Activated CD8-positive, alpha-beta T cell treated with anti-CD3 and anti-CD28 coated beads for 36 hours (primary cell): Measurements from ENCODE around the gene NOL6. TPM values are rescaled to one million over a fixed set of nuclear protein-coding genes. Genes with fewer than 3 reads are reported as not detected.
"Not testable (repeated sequence)": the region's sequence is repeated elsewhere in the genome, so short reads cannot be mapped to it uniquely, and the experiment has no call there.

ENCODE experiments used
- ATAC-seq: fragments of 200-7000 bp; cut with Tn5 transposase; one replicate; pipeline ENCODE4 v1.10.0; 2021; ENCODE audit warnings: mild to moderate bottlenecking, moderate library complexity
- CTCF ChIA-PET: fragments of 350-600 bp; sonication (Branson Sonifier 250); formaldehyde crosslinking; loops from one replicate; lab custom pipeline; 2021; ENCODE audit warnings: antibody characterized with exemption; lab: Charles Lee
- POLR2A ChIA-PET: fragments of 350-600 bp; sonication (Branson Sonifier 250); formaldehyde crosslinking; loops from one replicate; lab custom pipeline; 2021; ENCODE audit warnings: antibody characterized with exemption; lab: Charles Lee
- DNase-seq: peaks from one replicate; pipeline ENCODE4 v3.0.0-alpha.2; 2020
- H3K27ac Mint-ChIP-seq: one replicate; pipeline ENCODE4 v1.8.0; 2021; ENCODE audit warnings: mild to moderate bottlenecking, mixed read lengths
- H3K27me3 Mint-ChIP-seq: one replicate; pipeline ENCODE4 v1.8.0; 2021; ENCODE audit warnings: mixed read lengths
- H3K36me3 Mint-ChIP-seq: one replicate; pipeline ENCODE4 v1.8.0; 2021; ENCODE audit warnings: low read depth, mixed read lengths
- H3K4me1 Mint-ChIP-seq: one replicate; pipeline ENCODE4 v1.8.0; 2021; ENCODE audit warnings: low read depth, mixed read lengths
- H3K4me3 Mint-ChIP-seq: one replicate; pipeline ENCODE4 v1.8.0; 2021; ENCODE audit warnings: mild to moderate bottlenecking, moderate library complexity, mixed read lengths
- H3K9me3 Mint-ChIP-seq: one replicate; pipeline ENCODE4 v1.8.0; 2021; ENCODE audit warnings: mixed read lengths
- CTCF ChIP-seq: fragments of 200-600 bp; IDR thresholded peaks from one replicate; pipeline ENCODE4 v1.8.0; 2022; ENCODE audit warnings: antibody characterized with exemption, mild to moderate bottlenecking
- intact Hi-C: fragments of 100-400 bp; cut with micrococcal nuclease; formaldehyde crosslinking; loops from one replicate; pipeline ENCODE4 v1.10.0; 2022
- total RNA-seq, 2 experiments: library from RNA; stranded (reverse); gene quantifications; one replicate each; pipeline ENCODE4 v1.2.3, GENCODE V29; 2021

NOL6 gene
- 10 to 100 TPM; 45.5 to 45.9 TPM for total RNA-seq

GRCh38 chr9:33473643-33474352, at the start of gene NOL6:
Gene NOL6, minus strand, starts transcription at chr9:33473924. Its CDS starts 82 bp downstream, at chr9:33473842.
- Mint-ChIP-seq H3K4me3 (peak within 1 kb of the TSS; percentile 89), H3K9me3 (no peaks in the 10 kb centered on the region), H3K27ac (peak within 1 kb of the TSS; percentile 94), H3K4me1 (peaks cover 23% of the 10 kb centered on the region), H3K36me3 (peaks cover 34% of the 10 kb centered on the region), H3K27me3 (no peaks in the 10 kb centered on the region)
- DNase-seq (peak; percentile 99), ATAC-seq (peak; percentile 100)
- POLR2A ChIA-PET, result interaction anchor here (0.6 to 5.2 kb wide), 9 partner anchors 12 to 184 kb away, joined by 3 to 52 read pairs (median 4); partner anchors contain the start of genes AQP3 and NFX1
- intact Hi-C loops, result no loop called here
- CTCF ChIA-PET, result interaction anchor here (0.8 to 5.5 kb wide), 14 partner anchors 9 to 303 kb away, joined by 3 to 65 read pairs (median 6); partner anchors contain the start of genes AQP3 and AQP7
- TF ChIP-seq CTCF, result no peak

GRCh38 chr9:33521861-33522260, 48.1 kb upstream of the NOL6 start:
- intact Hi-C loops, ATAC-seq, H3K36me3 Mint-ChIP-seq, H3K27ac Mint-ChIP-seq, DNase-seq, POLR2A ChIA-PET, CTCF ChIA-PET, H3K4me3 Mint-ChIP-seq, H3K9me3 Mint-ChIP-seq, H3K4me1 Mint-ChIP-seq: not testable (repeated sequence)
- peaks cover 37% of the 10 kb centered on the region for H3K27me3 Mint-ChIP-seq

GRCh38 chr9:33517934-33518577, 44.3 kb upstream of the NOL6 start:
- intact Hi-C loops, POLR2A ChIA-PET, H3K9me3 Mint-ChIP-seq, H3K4me1 Mint-ChIP-seq, ATAC-seq, DNase-seq, H3K4me3 Mint-ChIP-seq, H3K36me3 Mint-ChIP-seq, H3K27ac Mint-ChIP-seq: not testable (repeated sequence)
- CTCF ChIA-PET, result interaction anchor here (0.7 to 2.0 kb wide), 5 partner anchors 9 to 144 kb away, joined by 3 to 7 read pairs (median 3); no protein-coding TSS in a partner anchor
- peaks cover 19% of the 10 kb centered on the region for H3K27me3 Mint-ChIP-seq

GRCh38 chr9:33517373-33517772, 43.6 kb upstream of the NOL6 start:
- no peaks in the 10 kb centered on the region for H3K36me3 Mint-ChIP-seq
- CTCF ChIA-PET, result interaction anchor here (0.7 to 2.0 kb wide), 4 partner anchors 60 to 144 kb away, joined by 3 to 7 read pairs (median 4); no protein-coding TSS in a partner anchor
- H3K27me3 Mint-ChIP-seq, result peaks cover 17% of the 10 kb centered on the region
- no peak overlapping the region for H3K4me3 Mint-ChIP-seq
- DNase-seq (no peak), ATAC-seq (no peak)
- no peak overlapping the region for H3K27ac Mint-ChIP-seq
- no peaks in the 10 kb centered on the region for H3K9me3 Mint-ChIP-seq
- POLR2A ChIA-PET, result no interaction called here
- TF ChIP-seq CTCF, result peak; percentile 51
- intact Hi-C loops, result no loop called here
- H3K4me1 Mint-ChIP-seq, result no peaks in the 10 kb centered on the region

- H3K36me3 Mint-ChIP-seq, H3K4me3 Mint-ChIP-seq, H3K27me3 Mint-ChIP-seq, DNase-seq, ATAC-seq, H3K4me1 Mint-ChIP-seq, H3K27ac Mint-ChIP-seq, intact Hi-C loops, POLR2A ChIA-PET, H3K9me3 Mint-ChIP-seq, CTCF ChIA-PET: not testable (repeated sequence)
Observed at GRCh38 chr9:33516397-33516796, 42.7 kb upstream of the NOL6 start.

- H3K4me3 Mint-ChIP-seq, ATAC-seq, intact Hi-C loops, H3K27ac Mint-ChIP-seq, POLR2A ChIA-PET, DNase-seq, H3K9me3 Mint-ChIP-seq, H3K27me3 Mint-ChIP-seq, H3K4me1 Mint-ChIP-seq, CTCF ChIA-PET, H3K36me3 Mint-ChIP-seq: not testable (repeated sequence)
Observed at GRCh38 chr9:33515342-33515995, 41.7 kb upstream of the NOL6 start.

- CTCF ChIA-PET, H3K9me3 Mint-ChIP-seq, H3K27ac Mint-ChIP-seq, intact Hi-C loops, H3K4me1 Mint-ChIP-seq, POLR2A ChIA-PET, H3K36me3 Mint-ChIP-seq, H3K4me3 Mint-ChIP-seq, H3K27me3 Mint-ChIP-seq, DNase-seq, ATAC-seq: not testable (repeated sequence)
Observed at GRCh38 chr9:33512535-33512934, 38.8 kb upstream of the NOL6 start.

- ATAC-seq, POLR2A ChIA-PET, H3K27me3 Mint-ChIP-seq, intact Hi-C loops, H3K36me3 Mint-ChIP-seq, DNase-seq, H3K9me3 Mint-ChIP-seq: not testable (repeated sequence)
- CTCF ChIA-PET, result interaction anchor here (1.1 to 1.3 kb wide), 3 partner anchors 11 to 95 kb away, joined by 4 to 5 read pairs (median 5); no protein-coding TSS in a partner anchor
- peaks cover 15% of the 10 kb centered on the region for H3K4me1 Mint-ChIP-seq
- peak overlapping the region; percentile 89 for H3K4me3 Mint-ChIP-seq
- H3K27ac Mint-ChIP-seq, result peak overlapping the region; percentile 93
Observed at GRCh38 chr9:33511184-33511517, 37.4 kb upstream of the NOL6 start.
